NCI-H446 (cell line): ENCODE data around the gene VMO1.

Source experiments
- DNase-seq, 2 experiments: peaks; one replicate each; lab custom pipeline; 2025; lab: John Stamatoyannopoulos, UW

VMO1 gene

GRCh38 chr17:4800462-4801196 lies 14.5 kb upstream of the VMO1 start:
- no peak for DNase-seq

- DNase-seq: no peak
Measured at GRCh38 chr17:4796552-4796920, 10.4 kb upstream of the VMO1 start.

- no peak for DNase-seq
Measured at GRCh38 chr17:4795168-4795567, 9.0 kb upstream of the VMO1 start.

- DNase-seq: no peak
Measured at GRCh38 chr17:4790705-4791088, 4.5 kb upstream of the VMO1 start.

- peak in 1 of 2 experiments; percentile 82 for DNase-seq
Measured at GRCh38 chr17:4789951-4790704, 4.0 kb upstream of the VMO1 start.

- DNase-seq: no peak
Measured at GRCh38 chr17:4789701-4789950, 3.5 kb upstream of the VMO1 start.

- DNase-seq: no peak
Measured at GRCh38 chr17:4788807-4789700, 2.9 kb upstream of the VMO1 start, which contains the start of gene GLTPD2. TSS of gene GLTPD2 (plus strand) at chr17:4788964. CDS start at chr17:4789012, 48 bp downstream.

- no peak for DNase-seq
Measured at GRCh38 chr17:4788159-4788806, 2.1 kb upstream of the VMO1 start.

GRCh38 chr17:4786516-4786915 lies 352 bp upstream of the VMO1 start:
- no peak for DNase-seq

- DNase-seq: no peak
Measured at GRCh38 chr17:4785311-4786105, 656 bp downstream of the VMO1 start.

GRCh38 chr17:4782652-4783051 lies 3.5 kb downstream of the VMO1 start:
- no peak for DNase-seq

- DNase-seq: no peak
Measured at GRCh38 chr17:4780325-4780955, 5.7 kb downstream of the VMO1 start.

- no peak for DNase-seq
Measured at GRCh38 chr17:4777969-4778760, 8.0 kb downstream of the VMO1 start.

GRCh38 chr17:4772235-4772613 lies 13.9 kb downstream of the VMO1 start:
- DNase-seq: peak; percentile 62 to 78

GRCh38 chr17:4771519-4772234 lies 14.5 kb downstream of the VMO1 start, which contains the start of gene TM4SF5:
TSS of gene TM4SF5 (plus strand) at chr17:4771886. CDS start at chr17:4771923, 37 bp downstream.
- peak; percentile 62 to 86 for DNase-seq

- DNase-seq: no peak
Measured at GRCh38 chr17:4769628-4770027, 16.5 kb downstream of the VMO1 start.

- no peak for DNase-seq
Measured at GRCh38 chr17:4768298-4768697, 17.9 kb downstream of the VMO1 start.

GRCh38 chr17:4766723-4767122 lies 19.4 kb downstream of the VMO1 start:
- DNase-seq: no peak

- no peak for DNase-seq
Measured at GRCh38 chr17:4766201-4766600, 20.0 kb downstream of the VMO1 start.
